Prostate gland (tissue), 2 donors: Measurements from ENCODE around the gene HSPBP1.

Experiments used
- CTCF ChIP-seq, 4 experiments: fragments of 200-600 bp in 2 of 4; fragments of 450-650 bp in 2 of 4; sonication (generic) in 2 of 4; IDR thresholded peaks; 1 replicate in 3 of 4; 2 replicates in 1 of 4; pipeline ENCODE4 v1.5.1; 2016 to 2019; ENCODE audit warnings: antibody characterized with exemption in 4 of 4, mild to moderate bottlenecking in 2 of 4, moderate library complexity in 2 of 4
- POLR2A ChIP-seq: fragments of 450-650 bp; IDR thresholded peaks from one replicate; pipeline ENCODE4 v1.6.1; 2016; ENCODE audit warnings: antibody characterized with exemption, mild to moderate bottlenecking

GRCh38 chr19:55272142-55272541 lies 7.8 kb downstream of the HSPBP1 start:
- no peak for TF ChIP-seq POLR2A
- TF ChIP-seq CTCF (IDR thresholded peaks at IDR 0.05): no peak
